Mesodermal cell (in vitro differentiated cells): Measurements from ENCODE around the gene RUFY1.

ENCODE experiments used
- H3K27ac ChIP-seq: 2 replicates; pipeline ENCODE4 v1.7.0; 2013; ENCODE audit warnings: mild to moderate bottlenecking, low read depth, low read length, moderate library complexity; ENCODE audit not compliant: severe bottlenecking
- H3K36me3 ChIP-seq: 2 replicates; pipeline ENCODE4 v1.7.1; 2013; ENCODE audit warnings: mild to moderate bottlenecking, low read length, moderate library complexity; ENCODE audit not compliant: control insufficient read depth, insufficient read depth
- H3K4me1 ChIP-seq: one replicate; pipeline ENCODE4 v1.7.1; 2013; ENCODE audit warnings: mild to moderate bottlenecking, low read length; ENCODE audit not compliant: insufficient read depth, control insufficient read depth, poor library complexity, severe bottlenecking
- H3K4me3 ChIP-seq: 2 replicates; pipeline ENCODE4 v1.7.0; 2013; ENCODE audit warnings: low read length, control low read depth, mild to moderate bottlenecking; ENCODE audit not compliant: insufficient read depth, poor library complexity, severe bottlenecking; ENCODE audit errors: extremely low read depth
- H3K9me3 ChIP-seq: 2 replicates; pipeline ENCODE4 v1.7.1; 2013; ENCODE audit warnings: mild to moderate bottlenecking, low read length, moderate library complexity; ENCODE audit not compliant: control insufficient read depth
- WGBS, 2 experiments: methylation state at CpG; one replicate each; pipeline ENCODE4 v1.1.5; 2013; ENCODE audit warnings: missing lambda C conversion rate in 2 of 2; ENCODE audit not compliant: insufficient coverage in 2 of 2; 5-methylcytosine and 5-hydroxymethylcytosine counted together

Gene RUFY1

GRCh38 chr5:179577286-179577960 lies 27.1 kb downstream of the RUFY1 start:
- Histone ChIP-seq H3K4me3 (no peak overlapping the region), H3K4me1 (no peaks in the 10 kb centered on the region), H3K27ac (no peak overlapping the region), H3K9me3 (no peaks in the 10 kb centered on the region), H3K36me3 (peaks cover 69% of the 10 kb centered on the region)
- WGBS, 2 experiments: 95 to 99% methylated on average over 28 to 29 of the region's 42 CpGs

GRCh38 chr5:179585941-179586401 lies 35.6 kb downstream of the RUFY1 start:
- Histone ChIP-seq H3K9me3 (no peaks in the 10 kb centered on the region), H3K36me3 (peaks cover 80% of the 10 kb centered on the region), H3K27ac (peak overlapping the region; percentile 23), H3K4me3 (no peak overlapping the region), H3K4me1 (no peaks in the 10 kb centered on the region)
- 75 to 95% methylated on average over 6 to 7 of the region's 9 CpGs for WGBS, 2 experiments

- no peak overlapping the region for H3K27ac ChIP-seq
- H3K36me3 ChIP-seq: peaks cover 88% of the 10 kb centered on the region
- WGBS, 2 experiments: 92 to 100% methylated on average over 2 to 3 of the region's 3 CpGs
Observed at GRCh38 chr5:179588166-179588565, 37.8 kb downstream of the RUFY1 start.

GRCh38 chr5:179595916-179596315 lies 45.6 kb downstream of the RUFY1 start:
- no peak overlapping the region for H3K4me3 ChIP-seq
- H3K36me3 ChIP-seq: peaks cover 94% of the 10 kb centered on the region
- WGBS, 2 experiments: 94 to 95% methylated on average over 5 of the region's 6 CpGs
- H3K4me1 ChIP-seq: no peaks in the 10 kb centered on the region
- no peaks in the 10 kb centered on the region for H3K9me3 ChIP-seq
- H3K27ac ChIP-seq: no peak overlapping the region

More at GRCh38 chr5:179588166-179588565, 37.8 kb downstream of the RUFY1 start:
- no peaks in the 10 kb centered on the region for H3K4me1 ChIP-seq
- no peak overlapping the region for H3K4me3 ChIP-seq
- no peaks in the 10 kb centered on the region for H3K9me3 ChIP-seq

- H3K36me3 ChIP-seq: peaks cover 94% of the 10 kb centered on the region
- H3K4me1 ChIP-seq: no peaks in the 10 kb centered on the region
- H3K27ac ChIP-seq: no peak overlapping the region
- H3K9me3 ChIP-seq: no peaks in the 10 kb centered on the region
- WGBS, 2 experiments: 96 to 100% methylated on average over 6 to 9 of the region's 13 CpGs
- no peak overlapping the region for H3K4me3 ChIP-seq
Observed at GRCh38 chr5:179596421-179596820, 46.1 kb downstream of the RUFY1 start.

- Histone ChIP-seq H3K36me3 (peaks cover 81% of the 10 kb centered on the region), H3K4me3 (no peak overlapping the region), H3K4me1 (no peaks in the 10 kb centered on the region), H3K9me3 (no peaks in the 10 kb centered on the region), H3K27ac (no peak overlapping the region)
- 90 to 93% methylated on average over 1 to 3 of the region's 9 CpGs for WGBS, 2 experiments
Observed at GRCh38 chr5:179599100-179599499, 48.7 kb downstream of the RUFY1 start.

GRCh38 chr5:179599566-179599965 lies 49.2 kb downstream of the RUFY1 start:
- H3K4me1 ChIP-seq: no peaks in the 10 kb centered on the region
- 94 to 98% methylated on average over 8 to 16 of the region's 16 CpGs for WGBS, 2 experiments
- H3K9me3 ChIP-seq: no peaks in the 10 kb centered on the region
- H3K36me3 ChIP-seq: peaks cover 81% of the 10 kb centered on the region
- H3K4me3 ChIP-seq: no peak overlapping the region
- no peak overlapping the region for H3K27ac ChIP-seq

GRCh38 chr5:179599973-179600372 lies 49.6 kb downstream of the RUFY1 start:
- 91 to 97% methylated on average over 6 of the region's 9 CpGs for WGBS, 2 experiments
- H3K36me3 ChIP-seq: peaks cover 80% of the 10 kb centered on the region
- no peaks in the 10 kb centered on the region for H3K9me3 ChIP-seq
- H3K4me3 ChIP-seq: no peak overlapping the region
- no peak overlapping the region for H3K27ac ChIP-seq
- no peaks in the 10 kb centered on the region for H3K4me1 ChIP-seq

GRCh38 chr5:179601871-179602625 lies 51.7 kb downstream of the RUFY1 start:
- no peaks in the 10 kb centered on the region for H3K4me1 ChIP-seq
- no peaks in the 10 kb centered on the region for H3K9me3 ChIP-seq
- 96% methylated on average over 14 to 16 of the region's 18 CpGs for WGBS, 2 experiments
- no peak overlapping the region for H3K27ac ChIP-seq
- H3K4me3 ChIP-seq: no peak overlapping the region
- H3K36me3 ChIP-seq: peaks cover 76% of the 10 kb centered on the region

GRCh38 chr5:179603308-179603707 lies 53.0 kb downstream of the RUFY1 start:
- no peak overlapping the region for H3K4me3 ChIP-seq
- no peaks in the 10 kb centered on the region for H3K9me3 ChIP-seq
- peaks cover 67% of the 10 kb centered on the region for H3K36me3 ChIP-seq
- no peaks in the 10 kb centered on the region for H3K4me1 ChIP-seq
- WGBS, 2 experiments: 93 to 94% methylated on average over 10 to 12 of the region's 12 CpGs
- H3K27ac ChIP-seq: no peak overlapping the region
